HEK293 (cell line): ENCODE results near the gene ALAD.

Source experiments
- CTCF ChIA-PET: fragments of 350-600 bp; formaldehyde crosslinking; extraction: SDS; loops from one replicate; lab custom pipeline; 2021; ENCODE audit warnings: antibody characterized with exemption; lab: Yijun Ruan, JAX
- POLR2A ChIA-PET: fragments of 300-600 bp; formaldehyde crosslinking; extraction: SDS; loops from one replicate; lab custom pipeline; 2020; ENCODE audit warnings: antibody characterized with exemption, inconsistent platforms; lab: Yijun Ruan, JAX
- H3K27ac ChIP-seq: fragments of 200-500 bp; sonication (Bioruptor generic); 2 replicates; pipeline ENCODE4 v1.5.1; 2014; ENCODE audit warnings: low read depth, low read length, control low read depth, inconsistent platforms; ENCODE audit errors: extremely low read depth
- H3K36me3 ChIP-seq, 2 experiments: fragments of 200-500 bp in 1 of 2; sonication (Bioruptor generic) in 1 of 2; 1 replicate in 1 of 2; 2 replicates in 1 of 2; pipeline ENCODE4 v1.5.1; 2014 to 2017; ENCODE audit warnings: inconsistent platforms in 2 of 2, low read length in 2 of 2; ENCODE audit not compliant: control insufficient read depth in 2 of 2, insufficient read depth in 1 of 2
- H3K4me1 ChIP-seq: fragments of 200-500 bp; sonication (Bioruptor generic); 2 replicates; pipeline ENCODE4 v1.5.1; 2014; ENCODE audit warnings: mild to moderate bottlenecking, low read length, inconsistent platforms; ENCODE audit not compliant: control insufficient read depth, insufficient read depth
- H3K4me3 ChIP-seq: 2 replicates; pipeline ENCODE4 v1.5.1; 2011; ENCODE audit warnings: low read depth, mild to moderate bottlenecking, control low read depth, low read length, moderate library complexity
- H3K9me3 ChIP-seq: fragments of 200-500 bp; sonication (Bioruptor generic); 2 replicates; pipeline ENCODE4 v1.5.1; 2014; ENCODE audit warnings: low read depth, low read length, inconsistent platforms; ENCODE audit not compliant: control insufficient read depth, insufficient read depth
- EGR2 ChIP-seq: fragments of 450-650 bp; formaldehyde crosslinking; IDR thresholded peaks from 2 replicates; pipeline ENCODE4 v1.5.1; 2016; ENCODE audit warnings: low read depth, missing biosample characterization, missing genetic modification characterization
- GLI2 ChIP-seq: fragments of 450-650 bp; formaldehyde crosslinking; IDR thresholded peaks from 2 replicates; pipeline ENCODE4; 2017; ENCODE audit warnings: missing biosample characterization, missing genetic modification characterization, low read depth, borderline replicate concordance
- MZF1 ChIP-seq: fragments of 450-650 bp; formaldehyde crosslinking; IDR thresholded peaks from 2 replicates; pipeline ENCODE4 v1.5.1; 2017; ENCODE audit warnings: missing biosample characterization, missing genetic modification characterization, borderline replicate concordance
- REPIN1 ChIP-seq: fragments of 450-650 bp; formaldehyde crosslinking; IDR thresholded peaks from 2 replicates; pipeline ENCODE4 v1.5.1; 2017; ENCODE audit warnings: missing biosample characterization, missing genetic modification characterization, low read depth
- SP2 ChIP-seq: fragments of 450-650 bp; formaldehyde crosslinking; IDR thresholded peaks from 2 replicates; pipeline ENCODE4 v1.5.1; 2016; ENCODE audit warnings: missing biosample characterization, missing genetic modification characterization
- YY1 ChIP-seq: fragments of 450-650 bp; formaldehyde crosslinking; IDR thresholded peaks from 2 replicates; pipeline ENCODE4 v1.5.1; 2018; ENCODE audit warnings: missing biosample characterization, missing genetic modification characterization
- ZBTB1 ChIP-seq: fragments of 450-650 bp; formaldehyde crosslinking; IDR thresholded peaks from 2 replicates; pipeline ENCODE4 v1.5.1; 2016; ENCODE audit warnings: missing biosample characterization, missing genetic modification characterization
- ZBTB20 ChIP-seq: fragments of 450-650 bp; formaldehyde crosslinking; IDR thresholded peaks from 2 replicates; pipeline ENCODE4 v1.5.1; 2016; ENCODE audit warnings: missing biosample characterization, missing genetic modification characterization
- ZNF114 ChIP-seq: fragments of 450-650 bp; formaldehyde crosslinking; IDR thresholded peaks from 2 replicates; pipeline ENCODE4 v1.5.0; 2017; ENCODE audit warnings: missing biosample characterization, missing genetic modification characterization
- ZNF16 ChIP-seq: fragments of 450-650 bp; formaldehyde crosslinking; IDR thresholded peaks from 2 replicates; pipeline ENCODE4 v1.5.1; 2016; ENCODE audit warnings: low read depth, missing biosample characterization, missing genetic modification characterization
- ZNF2 ChIP-seq: fragments of 450-650 bp; formaldehyde crosslinking; IDR thresholded peaks from 2 replicates; pipeline ENCODE4 v1.5.1; 2016; ENCODE audit warnings: missing biosample characterization, missing genetic modification characterization
- ZNF266 ChIP-seq: fragments of 450-650 bp; formaldehyde crosslinking; IDR thresholded peaks from 2 replicates; pipeline ENCODE4 v1.5.1; 2016; ENCODE audit warnings: missing biosample characterization, missing genetic modification characterization, low read depth
- ZNF423 ChIP-seq: fragments of 450-650 bp; formaldehyde crosslinking; IDR thresholded peaks from 2 replicates; pipeline ENCODE4 v1.5.1; 2016; ENCODE audit warnings: missing biosample characterization, missing genetic modification characterization
- ZNF521 ChIP-seq: fragments of 450-650 bp; formaldehyde crosslinking; IDR thresholded peaks from 2 replicates; pipeline ENCODE4 v1.5.1; 2017; ENCODE audit warnings: missing biosample characterization, mild to moderate bottlenecking, missing genetic modification characterization
- ZNF544 ChIP-seq: fragments of 450-650 bp; formaldehyde crosslinking; IDR thresholded peaks from 2 replicates; pipeline ENCODE4 v1.5.0; 2017; ENCODE audit warnings: missing biosample characterization, missing genetic modification characterization
- ZNF561 ChIP-seq: fragments of 450-650 bp; IDR thresholded peaks from 2 replicates; pipeline ENCODE4 v1.5.1; 2018; ENCODE audit warnings: missing biosample characterization, missing genetic modification characterization, borderline replicate concordance
- ZNF621 ChIP-seq: fragments of 450-650 bp; formaldehyde crosslinking; IDR thresholded peaks from 2 replicates; pipeline ENCODE4 v1.5.1; 2017; ENCODE audit warnings: missing biosample characterization, missing genetic modification characterization
- ZNF629 ChIP-seq: fragments of 450-650 bp; formaldehyde crosslinking; IDR thresholded peaks from 2 replicates; pipeline ENCODE4 v1.5.1; 2017; ENCODE audit warnings: missing biosample characterization, missing genetic modification characterization
- ZNF658 ChIP-seq: fragments of 450-650 bp; formaldehyde crosslinking; IDR thresholded peaks from 2 replicates; pipeline ENCODE4; 2016; ENCODE audit warnings: missing biosample characterization, missing genetic modification characterization
- ZNF660 ChIP-seq: fragments of 450-650 bp; IDR thresholded peaks from 2 replicates; pipeline ENCODE4 v1.5.1; 2018; ENCODE audit warnings: missing biosample characterization, mild to moderate bottlenecking, missing genetic modification characterization
- ZNF785 ChIP-seq: fragments of 450-650 bp; formaldehyde crosslinking; IDR thresholded peaks from 2 replicates; pipeline ENCODE4 v1.5.1; 2016; ENCODE audit warnings: missing biosample characterization, missing genetic modification characterization
- ZNF792 ChIP-seq: fragments of 450-650 bp; formaldehyde crosslinking; IDR thresholded peaks from 2 replicates; pipeline ENCODE4 v1.5.1; 2016; ENCODE audit warnings: missing biosample characterization, missing genetic modification characterization
- TF ChIP-seq, protein P1 (sequence below): fragments of 450-650 bp; formaldehyde crosslinking; conservative IDR thresholded peaks from 2 replicates; pipeline ENCODE4 v1.5.1; 2016; ENCODE audit warnings: low read depth, missing biosample characterization, missing genetic modification characterization
- TF ChIP-seq, protein P2 (sequence below): fragments of 450-650 bp; formaldehyde crosslinking; IDR thresholded peaks from 2 replicates; pipeline ENCODE4 v1.5.1; 2016; ENCODE audit warnings: missing biosample characterization, missing genetic modification characterization
- TF ChIP-seq, protein P3 (sequence below): fragments of 450-650 bp; formaldehyde crosslinking; IDR thresholded peaks from 2 replicates; pipeline ENCODE4 v1.5.1; 2017; ENCODE audit warnings: missing biosample characterization, missing genetic modification characterization

Gene ALAD

DNA sequence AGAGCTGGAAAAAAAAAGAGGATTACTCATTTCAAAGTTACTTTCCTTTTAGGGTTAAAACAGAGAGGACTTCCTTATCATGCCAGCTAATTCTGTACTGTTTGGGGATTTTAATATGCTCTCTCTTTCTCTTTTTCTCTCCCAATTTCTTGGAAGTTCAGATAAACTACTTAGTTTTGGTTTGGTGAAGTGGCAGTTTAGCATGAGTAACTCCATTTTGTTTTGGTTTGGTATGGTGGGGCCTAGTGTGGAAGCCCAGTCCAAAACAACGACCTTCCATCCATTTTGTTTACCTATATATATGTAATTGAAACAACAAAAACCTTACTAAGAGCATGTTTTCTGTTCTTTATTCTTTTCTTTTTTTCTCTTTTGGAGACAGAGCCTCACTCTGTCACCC lies 55.4 kb downstream of the ALAD start:
- Histone ChIP-seq H3K36me3 (no peaks in the 10 kb centered on the region), H3K4me1 (peaks cover 7% of the 10 kb centered on the region; the same call in 1 of the 2 replicates), H3K9me3 (no peaks in the 10 kb centered on the region), H3K4me3 (no peak overlapping the region), H3K27ac (no peak overlapping the region)
- ChIA-PET CTCF (no interaction called here), POLR2A (no interaction called here)
- no peak for TF ChIP-seq ZNF2
- TF ChIP-seq ZNF266 (tag by site-specific recombination), result no peak
- no peak for TF ChIP-seq ZNF785 (tag by site-specific recombination)
- TF ChIP-seq SP2 (tag by site-specific recombination), result no peak
- TF ChIP-seq ZNF114 (tag by site-specific recombination), result no peak
- TF ChIP-seq YY1 (tag by site-specific recombination), result no peak
- no peak for TF ChIP-seq MZF1 (tag by site-specific recombination)
- TF ChIP-seq ZNF658 (tag by site-specific recombination), result no peak
- no peak for TF ChIP-seq ZNF544
- TF ChIP-seq ZNF629 (tag by site-specific recombination), result no peak
- no peak for TF ChIP-seq ZNF792 (tag by site-specific recombination)
- TF ChIP-seq ZNF423 (tag by site-specific recombination), result no peak
- no peak for TF ChIP-seq GLI2 (tag by site-specific recombination)

DNA sequence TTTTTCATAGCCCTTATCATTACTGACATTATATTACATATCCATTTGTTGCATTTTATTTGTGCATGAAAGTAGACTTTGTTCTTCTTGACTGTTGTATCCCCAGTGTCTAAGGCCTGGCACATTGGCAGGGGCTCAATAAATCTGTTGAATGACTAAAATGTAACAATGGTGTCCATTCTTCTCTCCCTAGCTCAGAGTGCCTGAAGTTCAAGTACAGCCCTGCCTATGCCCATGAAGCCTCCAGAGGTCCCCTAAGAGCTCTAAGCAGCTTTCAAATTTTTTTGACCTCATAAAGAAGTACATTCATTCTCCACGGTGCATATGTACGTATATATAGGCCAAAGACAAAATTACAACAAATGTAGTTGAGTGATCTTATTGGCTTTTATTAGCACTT lies 55.9 kb downstream of the ALAD start:
- CTCF ChIA-PET, result interaction anchor here (0.6 kb wide), 1 partner anchor 448 kb away, joined by 3 read pairs; no protein-coding TSS in a partner anchor
- Histone ChIP-seq H3K27ac (no peak overlapping the region), H3K9me3 (no peaks in the 10 kb centered on the region), H3K36me3 (no peaks in the 10 kb centered on the region)
- no peak for TF ChIP-seq ZNF16 (tag by site-specific recombination)
- no peak for TF ChIP-seq REPIN1
- no peak for TF ChIP-seq ZBTB1 (tag by site-specific recombination)
- TF ChIP-seq EGR2 (tag by site-specific recombination), result no peak
- TF ChIP-seq, all 188 proteins: peak for 0
- Histone ChIP-seq H3K4me1 (peaks cover 3% of the 10 kb centered on the region; the same call in 1 of the 2 replicates), H3K4me3 (no peak overlapping the region)
- POLR2A ChIA-PET, result no interaction called here

DNA sequence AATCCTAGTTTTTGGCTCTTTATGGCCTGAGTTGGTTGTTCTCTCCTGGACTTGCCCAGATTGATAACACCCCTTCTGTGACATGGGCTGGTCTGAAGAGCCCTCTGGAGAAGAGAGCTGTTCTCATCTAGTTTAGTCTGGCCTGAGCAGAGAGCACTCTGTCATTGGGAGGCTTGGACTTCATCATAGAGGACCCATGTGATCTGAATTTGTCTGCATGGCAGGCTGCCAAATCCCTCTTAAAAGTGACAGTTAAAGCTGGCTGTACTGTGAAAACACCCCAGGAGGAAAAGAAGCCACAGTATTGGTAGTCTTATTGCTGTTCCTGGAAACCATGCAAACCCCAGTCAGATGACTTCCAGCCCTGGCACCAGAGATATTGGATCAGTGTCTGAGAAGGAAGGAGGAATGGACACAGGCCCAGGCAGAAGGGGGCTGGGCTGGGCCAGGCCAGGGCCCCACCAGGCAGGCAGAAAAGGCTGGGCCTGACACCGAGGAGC lies 57.3 kb downstream of the ALAD start:
- CTCF ChIA-PET, result interaction anchor here (0.6 to 0.7 kb wide), 2 partner anchors 59 to 66 kb away, joined by 3 to 4 read pairs; no protein-coding TSS in a partner anchor
- POLR2A ChIA-PET, result interaction anchor here (1.0 to 1.1 kb wide), 3 partner anchors 61 to 69 kb away, joined by 3 to 5 read pairs (median 4); partner anchors contain the start of genes C9orf43, CDC26, POLE3 and PRPF4
- H3K27ac ChIP-seq, result peak overlapping the region; percentile 34
- H3K4me3 ChIP-seq, result no peak overlapping the region
- no peaks in the 10 kb centered on the region for H3K9me3 ChIP-seq
- H3K36me3 ChIP-seq, result no peaks in the 10 kb centered on the region
- 0 out of 2 replicates have a peak, but pooled peaks cover 4% of the 10 kb centered on the region for H3K4me1 ChIP-seq
- peak; percentile 93 for TF ChIP-seq ZNF660 (tag by site-specific recombination)
- TF ChIP-seq ZNF621 (tag by site-specific recombination), result no peak
- TF ChIP-seq, protein P1, sequence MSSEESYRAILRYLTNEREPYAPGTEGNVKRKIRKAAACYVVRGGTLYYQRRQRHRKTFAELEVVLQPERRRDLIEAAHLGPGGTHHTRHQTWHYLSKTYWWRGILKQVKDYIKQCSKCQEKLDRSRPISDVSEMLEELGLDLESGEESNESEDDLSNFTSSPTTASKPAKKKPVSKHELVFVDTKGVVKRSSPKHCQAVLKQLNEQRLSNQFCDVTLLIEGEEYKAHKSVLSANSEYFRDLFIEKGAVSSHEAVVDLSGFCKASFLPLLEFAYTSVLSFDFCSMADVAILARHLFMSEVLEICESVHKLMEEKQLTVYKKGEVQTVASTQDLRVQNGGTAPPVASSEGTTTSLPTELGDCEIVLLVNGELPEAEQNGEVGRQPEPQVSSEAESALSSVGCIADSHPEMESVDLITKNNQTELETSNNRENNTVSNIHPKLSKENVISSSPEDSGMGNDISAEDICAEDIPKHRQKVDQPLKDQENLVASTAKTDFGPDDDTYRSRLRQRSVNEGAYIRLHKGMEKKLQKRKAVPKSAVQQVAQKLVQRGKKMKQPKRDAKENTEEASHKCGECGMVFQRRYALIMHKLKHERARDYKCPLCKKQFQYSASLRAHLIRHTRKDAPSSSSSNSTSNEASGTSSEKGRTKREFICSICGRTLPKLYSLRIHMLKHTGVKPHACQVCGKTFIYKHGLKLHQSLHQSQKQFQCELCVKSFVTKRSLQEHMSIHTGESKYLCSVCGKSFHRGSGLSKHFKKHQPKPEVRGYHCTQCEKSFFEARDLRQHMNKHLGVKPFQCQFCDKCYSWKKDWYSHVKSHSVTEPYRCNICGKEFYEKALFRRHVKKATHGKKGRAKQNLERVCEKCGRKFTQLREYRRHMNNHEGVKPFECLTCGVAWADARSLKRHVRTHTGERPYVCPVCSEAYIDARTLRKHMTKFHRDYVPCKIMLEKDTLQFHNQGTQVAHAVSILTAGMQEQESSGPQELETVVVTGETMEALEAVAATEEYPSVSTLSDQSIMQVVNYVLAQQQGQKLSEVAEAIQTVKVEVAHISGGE (tag by site-specific recombination), result no peak
- peak; percentile 70 for TF ChIP-seq ZNF629 (tag by site-specific recombination)
- peak; percentile 82; the same call in 1 of the 2 replicates for TF ChIP-seq ZNF561 (tag by site-specific recombination)
- TF ChIP-seq, protein P2, sequence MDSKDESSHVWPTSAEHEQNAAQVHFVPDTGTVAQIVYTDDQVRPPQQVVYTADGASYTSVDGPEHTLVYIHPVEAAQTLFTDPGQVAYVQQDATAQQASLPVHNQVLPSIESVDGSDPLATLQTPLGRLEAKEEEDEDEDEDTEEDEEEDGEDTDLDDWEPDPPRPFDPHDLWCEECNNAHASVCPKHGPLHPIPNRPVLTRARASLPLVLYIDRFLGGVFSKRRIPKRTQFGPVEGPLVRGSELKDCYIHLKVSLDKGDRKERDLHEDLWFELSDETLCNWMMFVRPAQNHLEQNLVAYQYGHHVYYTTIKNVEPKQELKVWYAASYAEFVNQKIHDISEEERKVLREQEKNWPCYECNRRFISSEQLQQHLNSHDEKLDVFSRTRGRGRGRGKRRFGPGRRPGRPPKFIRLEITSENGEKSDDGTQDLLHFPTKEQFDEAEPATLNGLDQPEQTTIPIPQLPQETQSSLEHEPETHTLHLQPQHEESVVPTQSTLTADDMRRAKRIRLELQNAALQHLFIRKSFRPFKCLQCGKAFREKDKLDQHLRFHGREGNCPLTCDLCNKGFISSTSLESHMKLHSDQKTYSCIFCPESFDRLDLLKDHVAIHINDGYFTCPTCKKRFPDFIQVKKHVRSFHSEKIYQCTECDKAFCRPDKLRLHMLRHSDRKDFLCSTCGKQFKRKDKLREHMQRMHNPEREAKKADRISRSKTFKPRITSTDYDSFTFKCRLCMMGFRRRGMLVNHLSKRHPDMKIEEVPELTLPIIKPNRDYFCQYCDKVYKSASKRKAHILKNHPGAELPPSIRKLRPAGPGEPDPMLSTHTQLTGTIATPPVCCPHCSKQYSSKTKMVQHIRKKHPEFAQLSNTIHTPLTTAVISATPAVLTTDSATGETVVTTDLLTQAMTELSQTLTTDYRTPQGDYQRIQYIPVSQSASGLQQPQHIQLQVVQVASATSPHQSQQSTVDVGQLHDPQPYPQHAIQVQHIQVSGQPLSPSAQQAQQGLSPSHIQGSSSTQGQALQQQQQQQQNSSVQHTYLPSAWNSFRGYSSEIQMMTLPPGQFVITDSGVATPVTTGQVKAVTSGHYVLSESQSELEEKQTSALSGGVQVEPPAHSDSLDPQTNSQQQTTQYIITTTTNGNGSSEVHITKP, result peak; percentile 90
- no peak for TF ChIP-seq ZNF521 (tag by site-specific recombination)
- peak; percentile 24; the same call in 1 of the 2 replicates for TF ChIP-seq ZBTB20 (tag by site-specific recombination)
- TF ChIP-seq, protein P3, sequence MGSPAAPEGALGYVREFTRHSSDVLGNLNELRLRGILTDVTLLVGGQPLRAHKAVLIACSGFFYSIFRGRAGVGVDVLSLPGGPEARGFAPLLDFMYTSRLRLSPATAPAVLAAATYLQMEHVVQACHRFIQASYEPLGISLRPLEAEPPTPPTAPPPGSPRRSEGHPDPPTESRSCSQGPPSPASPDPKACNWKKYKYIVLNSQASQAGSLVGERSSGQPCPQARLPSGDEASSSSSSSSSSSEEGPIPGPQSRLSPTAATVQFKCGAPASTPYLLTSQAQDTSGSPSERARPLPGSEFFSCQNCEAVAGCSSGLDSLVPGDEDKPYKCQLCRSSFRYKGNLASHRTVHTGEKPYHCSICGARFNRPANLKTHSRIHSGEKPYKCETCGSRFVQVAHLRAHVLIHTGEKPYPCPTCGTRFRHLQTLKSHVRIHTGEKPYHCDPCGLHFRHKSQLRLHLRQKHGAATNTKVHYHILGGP, result peak; percentile 79
